Measurements from ENCODE around the gene STK11. TPM values are rescaled to one million over a fixed set of nuclear protein-coding genes. Genes with fewer than 3 reads are reported as not detected.

The STK11 gene
- total RNA-seq, 3 donors from 2014 or later, result 69.6 to 86.6 (median 76.3) TPM

GRCh38 chr19:1210227-1210538, 4.6 kb downstream of the STK11 start:
- TF ChIP-seq CTCF (IDR thresholded peaks at IDR 0.05), result no peak
- no peak overlapping the region for H3K4me3 ChIP-seq
- intact Hi-C loops (cut with DNase I, micrococcal nuclease), result no loop called here
- H3K4me1 ChIP-seq (ENCODE audit: low read depth), result peaks cover 61% of the 10 kb centered on the region
- no peaks in the 10 kb centered on the region for H3K9me3 ChIP-seq
- ATAC-seq, result no peak
- no peak for DNase-seq
- no peaks in the 10 kb centered on the region for H3K36me3 ChIP-seq (ENCODE audit: low read depth)

GRCh38 chr19:1211494-1212234, 6.1 kb downstream of the STK11 start:
- DNase-seq, result peak in 1 of 3 donors; percentile 49
- TF ChIP-seq CTCF (IDR thresholded peaks at IDR 0.05), result no peak
- Histone ChIP-seq H3K4me3 (no peak overlapping the region), H3K36me3 (ENCODE audit: low read depth) (no peaks in the 10 kb centered on the region), H3K4me1 (ENCODE audit: low read depth) (peaks cover 58% of the 10 kb centered on the region), H3K9me3 (no peaks in the 10 kb centered on the region)
- ATAC-seq, result no peak
- intact Hi-C loops (cut with DNase I, micrococcal nuclease), result no loop called here

GRCh38 chr19:1213391-1214286, 8.1 kb downstream of the STK11 start:
- DNase-seq (peak in 2 of 3 donors; percentile 75 to 79), ATAC-seq (peak; percentile 82)
- Histone ChIP-seq H3K4me1 (ENCODE audit: low read depth) (peaks cover 56% of the 10 kb centered on the region), H3K9me3 (no peaks in the 10 kb centered on the region), H3K4me3 (no peak overlapping the region), H3K36me3 (ENCODE audit: low read depth) (no peaks in the 10 kb centered on the region)
- intact Hi-C loops (cut with DNase I, micrococcal nuclease), result no loop called here
- no peak for TF ChIP-seq CTCF (IDR thresholded peaks at IDR 0.05)

- TF ChIP-seq CTCF (IDR thresholded peaks at IDR 0.05), result no peak
- no peaks in the 10 kb centered on the region for H3K36me3 ChIP-seq (ENCODE audit: low read depth)
- intact Hi-C loops (cut with DNase I, micrococcal nuclease), result no loop called here
- H3K4me1 ChIP-seq (ENCODE audit: low read depth), result peaks cover 49% of the 10 kb centered on the region
- H3K9me3 ChIP-seq, result no peaks in the 10 kb centered on the region
- DNase-seq, result no peak
- no peak overlapping the region for H3K4me3 ChIP-seq
- ATAC-seq, result no peak
Measured at GRCh38 chr19:1214299-1214861, 8.8 kb downstream of the STK11 start.

GRCh38 chr19:1214862-1215731, 9.5 kb downstream of the STK11 start:
- no peaks in the 10 kb centered on the region for H3K9me3 ChIP-seq
- H3K4me1 ChIP-seq (ENCODE audit: low read depth), result peaks cover 43% of the 10 kb centered on the region
- no peak overlapping the region for H3K4me3 ChIP-seq
- ATAC-seq (no peak), DNase-seq (no peak)
- intact Hi-C loops (cut with DNase I, micrococcal nuclease), result no loop called here
- no peak for TF ChIP-seq CTCF (IDR thresholded peaks at IDR 0.05)
- H3K36me3 ChIP-seq (ENCODE audit: low read depth), result no peaks in the 10 kb centered on the region

Measured in mucosa of descending colon (tissue), 3 donors.